Suprapubic skin (tissue), 4 donors: ENCODE data around the gene INTS12.
"Not testable (repeated sequence)": the region's sequence is repeated elsewhere in the genome, so short reads cannot be mapped to it uniquely, and the experiment has no call there.

Experiments
- EP300 ChIP-seq: sonication (generic); formaldehyde crosslinking; IDR thresholded peaks from one replicate; pipeline ENCODE4 v1.6.1; 2017; ENCODE audit warnings: antibody characterized with exemption
- POLR2A ChIP-seq, 2 donors: fragments of 450-650 bp; IDR thresholded peaks; one replicate each; pipeline ENCODE4 v1.6.1; 2017; ENCODE audit warnings: antibody characterized with exemption in 2 of 2, mild to moderate bottlenecking in 2 of 2, moderate library complexity in 2 of 2
- POLR2AphosphoS5 ChIP-seq, 3 donors: sonication (generic); formaldehyde crosslinking; IDR thresholded peaks; one replicate each; pipeline ENCODE4 v1.6.1; 2017; ENCODE audit warnings: antibody characterized with exemption in 3 of 3
- TF ChIP-seq, protein P1 (sequence below), 2 donors: fragments of 200-600 bp in 1 of 2; fragments of 450-650 bp in 1 of 2; sonication (generic) in 1 of 2; IDR thresholded peaks; one replicate each; pipeline ENCODE4 v1.5.1; 2016 to 2019; ENCODE audit warnings: antibody characterized with exemption in 2 of 2, mild to moderate bottlenecking in 1 of 2, moderate library complexity in 1 of 2

DNA sequence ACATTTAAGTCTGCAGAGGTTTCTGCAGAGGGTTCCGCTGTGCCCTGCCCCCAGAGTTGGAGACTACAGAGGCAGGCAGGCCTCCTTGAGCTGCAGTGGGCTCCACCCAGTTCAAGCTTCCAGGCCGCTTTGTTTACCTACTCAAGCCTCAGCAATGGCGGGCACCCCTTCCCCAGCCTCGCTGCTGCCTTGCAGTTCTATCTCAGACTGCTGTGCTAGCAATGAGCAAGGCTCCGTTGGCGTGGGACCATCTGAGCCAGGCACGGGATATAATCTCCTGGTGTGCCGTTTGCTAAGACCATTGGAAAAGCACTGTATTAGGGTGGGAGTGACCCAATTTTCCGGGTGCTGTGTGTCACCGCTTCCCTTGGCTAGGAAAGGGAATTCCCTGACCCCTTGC lies 26.7 kb upstream of the INTS12 start:
- TF ChIP-seq, protein P1, sequence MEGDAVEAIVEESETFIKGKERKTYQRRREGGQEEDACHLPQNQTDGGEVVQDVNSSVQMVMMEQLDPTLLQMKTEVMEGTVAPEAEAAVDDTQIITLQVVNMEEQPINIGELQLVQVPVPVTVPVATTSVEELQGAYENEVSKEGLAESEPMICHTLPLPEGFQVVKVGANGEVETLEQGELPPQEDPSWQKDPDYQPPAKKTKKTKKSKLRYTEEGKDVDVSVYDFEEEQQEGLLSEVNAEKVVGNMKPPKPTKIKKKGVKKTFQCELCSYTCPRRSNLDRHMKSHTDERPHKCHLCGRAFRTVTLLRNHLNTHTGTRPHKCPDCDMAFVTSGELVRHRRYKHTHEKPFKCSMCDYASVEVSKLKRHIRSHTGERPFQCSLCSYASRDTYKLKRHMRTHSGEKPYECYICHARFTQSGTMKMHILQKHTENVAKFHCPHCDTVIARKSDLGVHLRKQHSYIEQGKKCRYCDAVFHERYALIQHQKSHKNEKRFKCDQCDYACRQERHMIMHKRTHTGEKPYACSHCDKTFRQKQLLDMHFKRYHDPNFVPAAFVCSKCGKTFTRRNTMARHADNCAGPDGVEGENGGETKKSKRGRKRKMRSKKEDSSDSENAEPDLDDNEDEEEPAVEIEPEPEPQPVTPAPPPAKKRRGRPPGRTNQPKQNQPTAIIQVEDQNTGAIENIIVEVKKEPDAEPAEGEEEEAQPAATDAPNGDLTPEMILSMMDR (IDR thresholded peaks at IDR 0.05) = not testable (repeated sequence)
- TF ChIP-seq POLR2AphosphoS5 (IDR thresholded peaks at IDR 0.05); EP300; POLR2A (IDR thresholded peaks at IDR 0.05): not testable (repeated sequence)
